Parathyroid adenoma (tissue), 2 donors: ENCODE measurements around the gene ARL5B.

Source experiments
- H2AFZ ChIP-seq: fragments of 300-600 bp; sonication (generic); one replicate; pipeline ENCODE4 v1.7.0; 2017; ENCODE audit warnings: antibody characterized with exemption, mild to moderate bottlenecking
- H3K27ac ChIP-seq: fragments of 300-600 bp; sonication (generic); one replicate; pipeline ENCODE4 v1.7.0; 2017
- H3K27me3 ChIP-seq: fragments of 300-600 bp; sonication (generic); one replicate; pipeline ENCODE4 v1.7.0; 2017; ENCODE audit warnings: low read length; ENCODE audit not compliant: control insufficient read depth, insufficient read depth
- H3K36me3 ChIP-seq: fragments of 300-600 bp; sonication (generic); one replicate; pipeline ENCODE4 v1.7.0; 2017; ENCODE audit warnings: low read length; ENCODE audit not compliant: control insufficient read depth, insufficient read depth
- H3K4me1 ChIP-seq: fragments of 300-600 bp; sonication (generic); one replicate; pipeline ENCODE4 v1.7.0; 2017; ENCODE audit warnings: control low read depth
- H3K4me2 ChIP-seq: fragments of 300-600 bp; sonication (generic); one replicate; pipeline ENCODE4 v1.7.0; 2017; ENCODE audit warnings: low read length
- H3K4me3 ChIP-seq: fragments of 300-600 bp; sonication (generic); one replicate; pipeline ENCODE4 v1.7.0; 2017; ENCODE audit warnings: low read depth, low read length
- H3K79me2 ChIP-seq: fragments of 300-600 bp; sonication (generic); one replicate; pipeline ENCODE4 v1.7.0; 2017; ENCODE audit warnings: control low read depth
- H3K9ac ChIP-seq: fragments of 300-600 bp; sonication (generic); one replicate; pipeline ENCODE4 v1.7.0; 2017; ENCODE audit warnings: mild to moderate bottlenecking
- H3K9me3 ChIP-seq: fragments of 300-600 bp; sonication (generic); one replicate; pipeline ENCODE4 v1.7.0; 2017; ENCODE audit warnings: low read length; ENCODE audit not compliant: control insufficient read depth
- TF ChIP-seq, protein P1 (sequence below): fragments of 300-600 bp; sonication (generic); IDR thresholded peaks from one replicate; pipeline ENCODE4 v1.7.0; 2017; ENCODE audit warnings: antibody characterized with exemption, mild to moderate bottlenecking
- donor health status: primary hyperparathyroidism.

ARL5B gene

DNA sequence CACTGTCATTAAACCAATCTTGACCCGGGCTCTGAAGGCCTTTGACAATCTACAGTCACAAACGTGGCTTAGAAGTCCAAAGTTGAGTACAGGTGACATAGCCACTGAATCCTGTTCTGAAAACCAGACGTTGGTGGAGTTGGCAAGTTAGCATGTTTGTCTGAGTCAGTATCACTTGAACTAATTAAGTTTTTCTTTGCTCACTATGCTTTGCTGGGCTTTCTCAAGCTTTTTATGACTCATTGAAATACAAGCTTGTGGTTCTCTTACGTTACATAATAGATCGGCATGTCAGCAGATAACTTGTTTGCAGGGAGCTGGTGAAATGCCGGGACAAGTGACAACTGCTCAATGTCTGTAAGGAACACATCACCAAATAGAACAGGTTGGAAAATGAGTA, 53.8 kb downstream of the ARL5B start:
- H3K27ac ChIP-seq: no peak overlapping the region
- H3K9ac ChIP-seq: no peak overlapping the region
- H3K79me2 ChIP-seq: no peaks in the 10 kb centered on the region
- H3K36me3 ChIP-seq: no peaks in the 10 kb centered on the region
- no peak overlapping the region for H3K4me3 ChIP-seq
- H3K9me3 ChIP-seq: no peaks in the 10 kb centered on the region
- TF ChIP-seq, protein P1, sequence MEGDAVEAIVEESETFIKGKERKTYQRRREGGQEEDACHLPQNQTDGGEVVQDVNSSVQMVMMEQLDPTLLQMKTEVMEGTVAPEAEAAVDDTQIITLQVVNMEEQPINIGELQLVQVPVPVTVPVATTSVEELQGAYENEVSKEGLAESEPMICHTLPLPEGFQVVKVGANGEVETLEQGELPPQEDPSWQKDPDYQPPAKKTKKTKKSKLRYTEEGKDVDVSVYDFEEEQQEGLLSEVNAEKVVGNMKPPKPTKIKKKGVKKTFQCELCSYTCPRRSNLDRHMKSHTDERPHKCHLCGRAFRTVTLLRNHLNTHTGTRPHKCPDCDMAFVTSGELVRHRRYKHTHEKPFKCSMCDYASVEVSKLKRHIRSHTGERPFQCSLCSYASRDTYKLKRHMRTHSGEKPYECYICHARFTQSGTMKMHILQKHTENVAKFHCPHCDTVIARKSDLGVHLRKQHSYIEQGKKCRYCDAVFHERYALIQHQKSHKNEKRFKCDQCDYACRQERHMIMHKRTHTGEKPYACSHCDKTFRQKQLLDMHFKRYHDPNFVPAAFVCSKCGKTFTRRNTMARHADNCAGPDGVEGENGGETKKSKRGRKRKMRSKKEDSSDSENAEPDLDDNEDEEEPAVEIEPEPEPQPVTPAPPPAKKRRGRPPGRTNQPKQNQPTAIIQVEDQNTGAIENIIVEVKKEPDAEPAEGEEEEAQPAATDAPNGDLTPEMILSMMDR: no peak
- H3K4me2 ChIP-seq: no peak overlapping the region
- H3K27me3 ChIP-seq: no peaks in the 10 kb centered on the region
- no peak overlapping the region for H2AFZ ChIP-seq
- H3K4me1 ChIP-seq: no peaks in the 10 kb centered on the region

GRCh38 chr10:18718991-18719390, 59.8 kb downstream of the ARL5B start:
- Histone ChIP-seq H3K9me3 (no peaks in the 10 kb centered on the region), H3K4me2 (no peak overlapping the region), H3K36me3 (no peaks in the 10 kb centered on the region), H3K27ac (no peak overlapping the region), H3K9ac (no peak overlapping the region), H2AFZ (no peak overlapping the region), H3K4me1 (no peaks in the 10 kb centered on the region), H3K79me2 (no peaks in the 10 kb centered on the region), H3K4me3 (no peak overlapping the region), H3K27me3 (no peaks in the 10 kb centered on the region)
- TF ChIP-seq, protein P1: no peak

GRCh38 chr10:18719811-18720210, 60.6 kb downstream of the ARL5B start:
- H3K36me3 ChIP-seq: no peaks in the 10 kb centered on the region
- H3K79me2 ChIP-seq: no peaks in the 10 kb centered on the region
- no peak overlapping the region for H2AFZ ChIP-seq
- H3K9ac ChIP-seq: no peak overlapping the region
- no peak overlapping the region for H3K27ac ChIP-seq
- no peaks in the 10 kb centered on the region for H3K27me3 ChIP-seq
- H3K9me3 ChIP-seq: no peaks in the 10 kb centered on the region
- TF ChIP-seq, protein P1: no peak
- H3K4me2 ChIP-seq: no peak overlapping the region
- H3K4me3 ChIP-seq: no peak overlapping the region
- no peaks in the 10 kb centered on the region for H3K4me1 ChIP-seq

DNA sequence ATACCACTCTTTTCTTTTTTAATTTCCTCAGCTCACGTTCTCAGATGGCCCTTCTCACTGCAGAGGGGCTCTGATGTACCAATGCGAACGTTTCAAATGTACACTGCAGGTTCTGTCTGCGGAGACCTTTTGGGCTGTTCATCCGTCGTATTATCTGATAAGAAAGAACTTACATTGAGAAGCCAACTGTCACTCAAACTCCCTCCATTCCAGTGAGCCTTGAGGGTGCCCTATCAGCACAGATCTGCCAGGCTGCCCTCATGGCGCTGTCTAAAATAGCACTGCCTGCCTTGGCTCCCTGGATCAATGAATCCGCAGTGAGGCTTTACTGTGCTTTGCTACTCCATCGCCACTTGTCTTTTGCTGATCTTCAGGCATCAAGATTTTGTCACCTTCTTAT, 61.8 kb downstream of the ARL5B start:
- Histone ChIP-seq H3K79me2 (no peaks in the 10 kb centered on the region), H2AFZ (peak overlapping the region; percentile 52), H3K36me3 (no peaks in the 10 kb centered on the region), H3K27ac (no peak overlapping the region), H3K27me3 (no peaks in the 10 kb centered on the region), H3K9ac (no peak overlapping the region), H3K4me1 (no peaks in the 10 kb centered on the region), H3K4me3 (no peak overlapping the region), H3K4me2 (peak overlapping the region; percentile 61), H3K9me3 (no peaks in the 10 kb centered on the region)
- TF ChIP-seq, protein P1: no peak

DNA sequence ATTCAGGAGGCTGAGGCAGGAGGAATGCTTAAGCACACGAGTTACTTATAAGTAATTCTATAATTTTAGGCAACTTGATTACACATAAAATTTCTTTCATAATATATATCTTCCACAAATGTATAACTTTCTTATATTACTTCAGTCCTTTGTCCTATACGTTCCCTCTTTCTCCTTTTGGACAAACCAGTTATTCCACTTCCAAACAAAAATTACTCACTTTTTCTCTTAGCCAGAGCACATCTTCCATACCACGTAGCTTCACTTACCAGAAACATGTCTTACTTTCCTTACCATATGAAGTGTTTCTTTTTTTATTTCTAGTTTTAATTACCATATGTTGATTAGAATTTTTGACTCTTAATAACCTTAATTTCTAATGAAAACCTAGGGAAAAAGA, 64.6 kb downstream of the ARL5B start:
- H3K9ac ChIP-seq: no peak overlapping the region
- H3K4me3 ChIP-seq: no peak overlapping the region
- TF ChIP-seq, protein P1: no peak

More for the DNA sequence above, 64.6 kb downstream of the ARL5B start:
- no peak overlapping the region for H2AFZ ChIP-seq
- no peaks in the 10 kb centered on the region for H3K36me3 ChIP-seq
- H3K4me2 ChIP-seq: no peak overlapping the region
- no peaks in the 10 kb centered on the region for H3K4me1 ChIP-seq
- H3K27ac ChIP-seq: no peak overlapping the region
- H3K79me2 ChIP-seq: no peaks in the 10 kb centered on the region
- no peaks in the 10 kb centered on the region for H3K9me3 ChIP-seq
- no peaks in the 10 kb centered on the region for H3K27me3 ChIP-seq
